Iris pigment epithelial cell (primary cell): ENCODE measurements around the gene MAGEB5.
A peak's percentile ranks its signal among the peaks of the same experiment; 100 is the strongest.
"Not testable (repeated sequence)": the region's sequence is repeated elsewhere in the genome, so short reads cannot be mapped to it uniquely, and the experiment has no call there.

Source experiments
- DNase-seq: peaks from one replicate; pipeline ENCODE4 v3.0.0-alpha.2; 2011; ENCODE audit warnings: low read depth

MAGEB5 gene

GRCh38 chrX:26215869-26216268 lies at the start of gene MAGEB5:
Gene MAGEB5 (plus strand): TSS chrX:26216169. CDS start chrX:26217302, 1,133 bp downstream.
- no peak for DNase-seq

- DNase-seq = no peak
Measured at GRCh38 chrX:26192204-26192603, 23.8 kb upstream of the MAGEB5 start, which contains the start of gene MAGEB6. Gene MAGEB6 (plus strand): TSS chrX:26192440. CDS start chrX:26193847, 1,407 bp downstream.

GRCh38 chrX:26203561-26203960 lies 12.4 kb upstream of the MAGEB5 start:
- no peak for DNase-seq

- DNase-seq = not testable (repeated sequence)
Measured at GRCh38 chrX:26204717-26205116, 11.3 kb upstream of the MAGEB5 start.

- DNase-seq = no peak
Measured at GRCh38 chrX:26208012-26208411, 8.0 kb upstream of the MAGEB5 start.

- DNase-seq = no peak
Measured at GRCh38 chrX:26219351-26219750, 3.4 kb downstream of the MAGEB5 start.

GRCh38 chrX:26234177-26234576 lies 18.2 kb downstream of the MAGEB5 start:
- DNase-seq = no peak

GRCh38 chrX:26253526-26253925 lies 37.6 kb downstream of the MAGEB5 start:
- no peak for DNase-seq

- DNase-seq = no peak
Measured at GRCh38 chrX:26254436-26254835, 38.5 kb downstream of the MAGEB5 start.

- DNase-seq = peak; percentile 57
Measured at GRCh38 chrX:26262121-26262523, 46.2 kb downstream of the MAGEB5 start.
